ENCODE results near the gene THRAP3. TPM values are rescaled to one million over a fixed set of nuclear protein-coding genes. Genes with fewer than 3 reads are reported as not detected.
"Not testable (repeated sequence)": the region's sequence is repeated elsewhere in the genome, so short reads cannot be mapped to it uniquely, and the experiment has no call there.

Gene THRAP3
- total RNA-seq, 1 experiment from 2014 or later: 160 TPM

DNA sequence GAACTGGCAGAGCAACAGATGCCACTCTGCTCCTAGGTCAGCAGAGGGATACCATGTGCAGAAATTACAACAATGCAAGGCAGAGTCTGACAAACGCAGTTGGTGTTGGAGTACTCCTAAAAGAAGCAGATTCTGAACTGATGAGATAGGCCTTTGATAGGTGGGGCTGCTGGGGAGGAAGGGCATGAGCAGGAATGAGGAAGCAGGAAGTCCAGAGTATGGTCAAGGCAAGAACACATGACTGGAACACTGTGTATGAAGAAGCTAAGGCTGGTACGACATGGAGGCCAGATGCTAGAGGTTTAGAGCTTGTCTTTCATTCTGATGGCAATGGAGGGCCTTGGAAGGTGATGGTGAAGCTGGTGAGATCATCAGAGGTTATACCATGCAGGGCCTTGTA is 11.5 kb upstream of the THRAP3 start (continued):
- TF ChIP-seq, protein P1, sequence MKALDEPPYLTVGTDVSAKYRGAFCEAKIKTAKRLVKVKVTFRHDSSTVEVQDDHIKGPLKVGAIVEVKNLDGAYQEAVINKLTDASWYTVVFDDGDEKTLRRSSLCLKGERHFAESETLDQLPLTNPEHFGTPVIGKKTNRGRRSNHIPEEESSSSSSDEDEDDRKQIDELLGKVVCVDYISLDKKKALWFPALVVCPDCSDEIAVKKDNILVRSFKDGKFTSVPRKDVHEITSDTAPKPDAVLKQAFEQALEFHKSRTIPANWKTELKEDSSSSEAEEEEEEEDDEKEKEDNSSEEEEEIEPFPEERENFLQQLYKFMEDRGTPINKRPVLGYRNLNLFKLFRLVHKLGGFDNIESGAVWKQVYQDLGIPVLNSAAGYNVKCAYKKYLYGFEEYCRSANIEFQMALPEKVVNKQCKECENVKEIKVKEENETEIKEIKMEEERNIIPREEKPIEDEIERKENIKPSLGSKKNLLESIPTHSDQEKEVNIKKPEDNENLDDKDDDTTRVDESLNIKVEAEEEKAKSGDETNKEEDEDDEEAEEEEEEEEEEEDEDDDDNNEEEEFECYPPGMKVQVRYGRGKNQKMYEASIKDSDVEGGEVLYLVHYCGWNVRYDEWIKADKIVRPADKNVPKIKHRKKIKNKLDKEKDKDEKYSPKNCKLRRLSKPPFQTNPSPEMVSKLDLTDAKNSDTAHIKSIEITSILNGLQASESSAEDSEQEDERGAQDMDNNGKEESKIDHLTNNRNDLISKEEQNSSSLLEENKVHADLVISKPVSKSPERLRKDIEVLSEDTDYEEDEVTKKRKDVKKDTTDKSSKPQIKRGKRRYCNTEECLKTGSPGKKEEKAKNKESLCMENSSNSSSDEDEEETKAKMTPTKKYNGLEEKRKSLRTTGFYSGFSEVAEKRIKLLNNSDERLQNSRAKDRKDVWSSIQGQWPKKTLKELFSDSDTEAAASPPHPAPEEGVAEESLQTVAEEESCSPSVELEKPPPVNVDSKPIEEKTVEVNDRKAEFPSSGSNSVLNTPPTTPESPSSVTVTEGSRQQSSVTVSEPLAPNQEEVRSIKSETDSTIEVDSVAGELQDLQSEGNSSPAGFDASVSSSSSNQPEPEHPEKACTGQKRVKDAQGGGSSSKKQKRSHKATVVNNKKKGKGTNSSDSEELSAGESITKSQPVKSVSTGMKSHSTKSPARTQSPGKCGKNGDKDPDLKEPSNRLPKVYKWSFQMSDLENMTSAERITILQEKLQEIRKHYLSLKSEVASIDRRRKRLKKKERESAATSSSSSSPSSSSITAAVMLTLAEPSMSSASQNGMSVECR (CRISPR knock-in tag; IDR thresholded peaks at IDR 0.05; ENCODE audit: borderline replicate concordance): no peak
- TF ChIP-seq ZNF396 (CRISPR knock-in tag; IDR thresholded peaks at IDR 0.05; ENCODE audit: borderline replicate concordance) (no peak), NR1H2 (CRISPR knock-in tag; IDR thresholded peaks at IDR 0.05) (no peak), ZNF423 (CRISPR knock-in tag; IDR thresholded peaks at IDR 0.05) (no peak)
- TF ChIP-seq, protein P2, sequence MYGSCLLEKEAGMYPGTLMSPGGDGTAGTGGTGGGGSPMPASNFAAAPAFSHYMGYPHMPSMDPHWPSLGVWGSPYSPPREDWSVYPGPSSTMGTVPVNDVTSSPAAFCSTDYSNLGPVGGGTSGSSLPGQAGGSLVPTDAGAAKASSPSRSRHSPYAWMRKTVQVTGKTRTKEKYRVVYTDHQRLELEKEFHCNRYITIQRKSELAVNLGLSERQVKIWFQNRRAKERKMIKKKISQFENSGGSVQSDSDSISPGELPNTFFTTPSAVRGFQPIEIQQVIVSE (CRISPR knock-in tag; IDR thresholded peaks at IDR 0.05; ENCODE audit: borderline replicate concordance): no peak

DNA sequence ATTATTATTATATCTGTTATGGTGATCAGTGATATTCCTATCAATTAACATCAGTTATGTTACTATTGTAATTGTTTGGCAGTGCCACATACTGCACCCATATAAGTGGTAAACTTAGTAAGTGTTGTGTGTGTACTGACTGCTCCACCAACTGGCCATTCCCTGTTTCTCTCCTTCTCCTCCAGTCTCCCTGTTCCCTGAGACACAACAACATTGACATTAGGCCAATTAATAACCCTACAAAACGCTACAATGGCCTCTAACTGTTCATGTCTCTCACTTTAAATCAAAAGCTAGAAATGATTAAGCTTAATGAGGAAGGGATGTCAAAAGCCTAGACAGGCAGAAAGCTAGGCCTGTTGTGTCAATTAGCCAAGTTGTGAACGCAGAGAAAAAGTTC is 6.6 kb upstream of the THRAP3 start:
- no peak for TF ChIP-seq MXD4 (CRISPR knock-in tag; IDR thresholded peaks at IDR 0.05; ENCODE audit: borderline replicate concordance)
- no peak for TF ChIP-seq ZNF232 (CRISPR knock-in tag; IDR thresholded peaks at IDR 0.05)
- TF ChIP-seq ESRRA (CRISPR knock-in tag; IDR thresholded peaks at IDR 0.05; ENCODE audit: borderline replicate concordance): no peak
- TF ChIP-seq, protein P3, sequence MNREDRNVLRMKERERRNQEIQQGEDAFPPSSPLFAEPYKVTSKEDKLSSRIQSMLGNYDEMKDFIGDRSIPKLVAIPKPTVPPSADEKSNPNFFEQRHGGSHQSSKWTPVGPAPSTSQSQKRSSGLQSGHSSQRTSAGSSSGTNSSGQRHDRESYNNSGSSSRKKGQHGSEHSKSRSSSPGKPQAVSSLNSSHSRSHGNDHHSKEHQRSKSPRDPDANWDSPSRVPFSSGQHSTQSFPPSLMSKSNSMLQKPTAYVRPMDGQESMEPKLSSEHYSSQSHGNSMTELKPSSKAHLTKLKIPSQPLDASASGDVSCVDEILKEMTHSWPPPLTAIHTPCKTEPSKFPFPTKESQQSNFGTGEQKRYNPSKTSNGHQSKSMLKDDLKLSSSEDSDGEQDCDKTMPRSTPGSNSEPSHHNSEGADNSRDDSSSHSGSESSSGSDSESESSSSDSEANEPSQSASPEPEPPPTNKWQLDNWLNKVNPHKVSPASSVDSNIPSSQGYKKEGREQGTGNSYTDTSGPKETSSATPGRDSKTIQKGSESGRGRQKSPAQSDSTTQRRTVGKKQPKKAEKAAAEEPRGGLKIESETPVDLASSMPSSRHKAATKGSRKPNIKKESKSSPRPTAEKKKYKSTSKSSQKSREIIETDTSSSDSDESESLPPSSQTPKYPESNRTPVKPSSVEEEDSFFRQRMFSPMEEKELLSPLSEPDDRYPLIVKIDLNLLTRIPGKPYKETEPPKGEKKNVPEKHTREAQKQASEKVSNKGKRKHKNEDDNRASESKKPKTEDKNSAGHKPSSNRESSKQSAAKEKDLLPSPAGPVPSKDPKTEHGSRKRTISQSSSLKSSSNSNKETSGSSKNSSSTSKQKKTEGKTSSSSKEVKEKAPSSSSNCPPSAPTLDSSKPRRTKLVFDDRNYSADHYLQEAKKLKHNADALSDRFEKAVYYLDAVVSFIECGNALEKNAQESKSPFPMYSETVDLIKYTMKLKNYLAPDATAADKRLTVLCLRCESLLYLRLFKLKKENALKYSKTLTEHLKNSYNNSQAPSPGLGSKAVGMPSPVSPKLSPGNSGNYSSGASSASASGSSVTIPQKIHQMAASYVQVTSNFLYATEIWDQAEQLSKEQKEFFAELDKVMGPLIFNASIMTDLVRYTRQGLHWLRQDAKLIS (CRISPR knock-in tag; IDR thresholded peaks at IDR 0.05; ENCODE audit: borderline replicate concordance): no peak
- no peak for TF ChIP-seq NFE2L1 (CRISPR knock-in tag; IDR thresholded peaks at IDR 0.05)
- no peak for TF ChIP-seq ZNF138 (CRISPR knock-in tag; conservative IDR thresholded peaks at IDR 0.05)
- no peak for TF ChIP-seq TCF7 (CRISPR knock-in tag; IDR thresholded peaks at IDR 0.05; ENCODE audit: low read depth)
- TF ChIP-seq, protein P4, sequence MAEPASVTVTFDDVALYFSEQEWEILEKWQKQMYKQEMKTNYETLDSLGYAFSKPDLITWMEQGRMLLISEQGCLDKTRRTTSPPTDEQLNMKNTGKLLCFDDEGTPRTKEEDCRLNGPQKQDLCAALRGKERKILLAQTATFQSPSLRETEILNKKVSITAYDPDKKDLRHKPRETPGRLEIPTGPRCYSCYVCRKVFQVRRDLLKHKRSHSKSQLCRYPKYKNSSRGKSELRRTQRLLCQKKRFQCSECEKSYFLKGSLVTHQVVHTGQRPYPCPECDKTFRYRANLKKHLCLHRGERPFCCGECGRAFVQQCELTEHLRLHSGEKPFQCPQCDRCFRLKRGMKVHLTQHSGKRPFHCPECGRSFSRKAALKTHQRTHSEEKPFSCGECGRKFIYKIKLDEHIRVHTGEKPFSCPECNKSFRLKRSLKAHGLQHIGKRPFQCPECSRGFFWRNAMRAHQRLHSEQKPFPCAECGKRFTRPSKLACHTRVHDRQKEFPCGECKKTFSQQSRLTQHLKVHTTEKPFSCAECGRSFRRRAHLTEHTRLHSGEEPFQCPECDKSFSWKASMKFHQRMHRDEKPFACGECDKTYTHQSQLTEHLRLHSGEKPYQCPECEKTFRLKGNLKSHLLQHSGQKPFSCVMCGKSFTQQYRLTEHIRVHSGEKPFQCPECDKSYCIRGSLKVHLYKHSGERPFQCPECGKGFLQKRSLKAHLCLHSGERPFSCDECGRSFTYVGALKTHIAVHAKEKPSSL (CRISPR knock-in tag; conservative IDR thresholded peaks at IDR 0.05): no peak
- TF ChIP-seq NFATC4 (CRISPR knock-in tag; IDR thresholded peaks at IDR 0.05): no peak
- TF ChIP-seq, protein P5, sequence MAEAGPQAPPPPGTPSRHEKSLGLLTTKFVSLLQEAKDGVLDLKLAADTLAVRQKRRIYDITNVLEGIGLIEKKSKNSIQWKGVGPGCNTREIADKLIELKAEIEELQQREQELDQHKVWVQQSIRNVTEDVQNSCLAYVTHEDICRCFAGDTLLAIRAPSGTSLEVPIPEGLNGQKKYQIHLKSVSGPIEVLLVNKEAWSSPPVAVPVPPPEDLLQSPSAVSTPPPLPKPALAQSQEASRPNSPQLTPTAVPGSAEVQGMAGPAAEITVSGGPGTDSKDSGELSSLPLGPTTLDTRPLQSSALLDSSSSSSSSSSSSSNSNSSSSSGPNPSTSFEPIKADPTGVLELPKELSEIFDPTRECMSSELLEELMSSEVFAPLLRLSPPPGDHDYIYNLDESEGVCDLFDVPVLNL (CRISPR knock-in tag; IDR thresholded peaks at IDR 0.05; ENCODE audit: borderline replicate concordance, low read depth): no peak
- TF ChIP-seq NFYB (CRISPR knock-in tag; conservative IDR thresholded peaks at IDR 0.05; ENCODE audit: low read depth): no peak
- Mint-ChIP-seq H3K4me3 (no peak overlapping the region), H3K36me3 (no peaks in the 10 kb centered on the region), H3K4me1 (no peaks in the 10 kb centered on the region), H3K27ac (peak overlapping the region; percentile 62), H3K27me3 (ENCODE audit: low read depth) (no peaks in the 10 kb centered on the region; the same call in 1 of the 2 replicates), H3K9me3 (no peaks in the 10 kb centered on the region)
- DNase-seq (ENCODE audit: low spot score) (no peak), ATAC-seq (peak; percentile 62)
- ChIA-PET CTCF (interaction anchor here (0.6 to 0.7 kb wide), 2 partner anchors 23 to 209 kb away, joined by 3 to 5 read pairs; no protein-coding TSS in a partner anchor), POLR2A (no interaction called here)

DNA sequence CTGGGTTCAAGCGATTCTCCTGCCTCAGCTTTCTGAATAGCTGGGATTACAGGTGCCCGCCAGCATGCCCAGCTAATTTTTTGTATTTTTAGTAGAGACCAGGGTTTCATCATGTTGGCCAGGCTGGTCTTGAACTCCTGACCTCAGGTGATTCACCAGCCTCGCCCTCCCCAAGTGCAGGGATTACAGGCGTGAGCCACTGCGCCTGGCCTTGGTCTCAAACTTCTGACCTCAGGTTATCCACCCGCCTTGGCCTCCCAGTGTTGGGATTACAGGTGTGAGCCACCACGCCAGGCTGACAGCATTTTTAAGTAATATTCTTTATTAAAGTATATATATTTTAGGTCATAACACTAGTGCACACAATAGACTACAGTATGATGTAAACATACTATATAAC is 2.3 kb upstream of the THRAP3 start:
- not testable (repeated sequence) for H3K27ac Mint-ChIP-seq
- POLR2A ChIA-PET: interaction anchor here (0.7 kb wide), 1 partner anchor 34 kb away, joined by 4 read pairs; no protein-coding TSS in a partner anchor

More for the DNA sequence above, 2.3 kb upstream of the THRAP3 start:
- Mint-ChIP-seq H3K36me3 (peaks cover 11% of the 10 kb centered on the region), H3K4me1 (peaks cover 16% of the 10 kb centered on the region)
- not testable (repeated sequence) for H3K27me3 Mint-ChIP-seq (ENCODE audit: low read depth); H3K9me3 Mint-ChIP-seq; DNase-seq (ENCODE audit: low spot score); ATAC-seq; H3K4me3 Mint-ChIP-seq
- CTCF ChIA-PET: interaction anchor here (1.0 kb wide), 1 partner anchor 34 kb away, joined by 3 read pairs; no protein-coding TSS in a partner anchor
